ENCODE data around the gene VPS13C. TPM values are rescaled to one million over a fixed set of nuclear protein-coding genes. Genes with fewer than 3 reads are reported as not detected.

The VPS13C gene
- total RNA-seq, 1 experiment from 2014 or later: 6.5 TPM

Other genes starting within 250 kb of the VPS13C start
- gene C2CD4A, start 6.5 kb upstream of the VPS13C start, total RNA-seq (2014; rRNA removed; shearing (Covaris generic)): not detected in 2 replicates
- 0.07 and 0.31 TPM in 2 replicates for gene C2CD4B, start 104.8 kb upstream of the VPS13C start, total RNA-seq (2014; rRNA removed; shearing (Covaris generic))